Renal cortical epithelial cell (primary cell): Measurements from ENCODE around the gene MXRA7. TPM values are rescaled to one million over a fixed set of nuclear protein-coding genes. Genes with fewer than 3 reads are reported as not detected.
A peak's percentile ranks its signal among the peaks of the same experiment; 100 is the strongest.

Experiments used
- DNase-seq: peaks from one replicate; pipeline ENCODE4 v3.0.0-alpha.2; 2011; ENCODE audit warnings: low read depth
- total RNA-seq: library from RNA; depleted of rRNA; stranded (reverse); fragments of >200 nt; gene quantifications from 2 replicates; pipeline ENCODE4 v1.2.3, GENCODE V29; 2014

MXRA7 gene
- total RNA-seq, 1 donor from 2014 or later, result 286 TPM

DNA sequence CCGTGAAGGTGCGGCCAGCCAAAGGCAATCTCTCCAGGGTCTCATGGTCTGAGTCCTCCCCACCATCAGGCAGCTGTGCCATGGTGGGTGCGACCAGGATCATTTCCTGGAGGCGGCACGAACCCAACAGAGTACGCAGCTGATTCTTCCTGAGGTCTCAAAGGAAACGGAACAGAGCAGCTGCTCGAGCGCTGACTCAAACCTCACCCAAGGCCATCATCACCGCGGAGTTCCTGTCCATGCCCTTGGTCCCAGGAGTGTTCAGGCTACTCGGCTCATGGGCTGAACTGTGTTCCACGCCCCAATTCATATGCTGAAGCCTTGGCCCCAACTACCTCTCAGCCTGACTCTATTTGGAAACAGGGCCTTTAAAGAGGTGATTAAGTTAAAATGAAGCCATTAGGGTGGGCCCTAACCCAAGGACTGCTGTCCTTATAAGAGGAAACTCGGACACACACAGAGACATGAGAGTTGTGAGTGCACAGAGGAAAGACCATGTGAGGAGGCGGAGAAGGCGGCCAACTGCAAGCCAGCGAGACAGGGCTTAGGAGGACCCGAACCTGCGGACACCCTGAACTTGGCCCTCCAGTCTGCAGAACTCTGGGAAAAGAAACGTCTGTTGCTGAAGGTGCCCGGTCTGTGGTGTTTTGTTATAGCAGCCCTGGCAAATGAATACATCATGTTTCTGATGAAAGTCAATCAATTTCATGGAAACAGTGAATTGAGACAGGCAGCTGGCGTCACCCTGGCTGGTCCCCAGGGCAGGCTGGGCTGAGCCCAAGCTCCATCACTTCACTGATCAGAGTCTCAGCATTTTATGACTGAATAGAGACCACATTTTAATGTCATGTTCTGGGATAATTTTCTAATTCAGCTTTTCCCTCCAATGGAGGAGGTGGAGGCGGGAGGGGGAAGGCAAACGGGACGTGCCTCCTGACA is 13.7 kb downstream of the MXRA7 start:
- DNase-seq, result no peak

DNA sequence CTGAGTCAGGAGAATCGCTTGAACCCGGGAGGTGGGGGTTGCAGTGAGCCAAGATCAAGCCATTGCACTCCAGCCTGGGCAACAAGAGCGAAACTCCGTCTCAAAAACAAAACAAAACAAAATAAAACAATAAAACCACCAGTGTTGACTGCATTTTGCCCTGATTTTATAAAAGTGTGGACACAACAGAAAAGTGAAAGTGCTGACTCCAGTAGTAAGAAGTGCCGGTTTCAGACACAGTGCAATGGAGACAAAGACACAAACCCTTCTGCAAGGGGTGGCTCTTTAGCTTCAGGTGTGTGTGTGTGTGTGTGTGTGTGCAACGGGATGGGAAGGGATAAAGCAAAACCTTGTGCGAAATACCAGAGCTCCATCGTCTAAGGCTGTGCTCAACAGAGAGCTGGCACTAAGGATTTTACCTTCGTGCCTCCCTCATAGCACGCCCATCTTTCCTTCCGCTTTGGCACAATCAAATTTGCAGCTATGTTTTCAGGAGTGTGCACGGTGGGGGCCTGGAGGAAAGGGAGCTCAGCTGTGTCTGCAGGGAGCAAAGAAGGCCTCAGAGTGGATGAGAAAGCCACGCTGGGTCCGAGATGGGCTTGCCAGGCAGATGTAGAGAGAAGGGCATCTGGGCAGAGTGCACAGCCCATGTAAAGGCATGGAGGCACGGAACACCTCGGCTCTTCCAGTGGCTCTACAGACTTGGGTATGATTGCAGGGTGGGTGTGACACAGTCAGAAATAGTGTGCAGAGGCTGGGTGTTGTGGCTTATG is 15.5 kb downstream of the MXRA7 start:
- no peak for DNase-seq

DNA sequence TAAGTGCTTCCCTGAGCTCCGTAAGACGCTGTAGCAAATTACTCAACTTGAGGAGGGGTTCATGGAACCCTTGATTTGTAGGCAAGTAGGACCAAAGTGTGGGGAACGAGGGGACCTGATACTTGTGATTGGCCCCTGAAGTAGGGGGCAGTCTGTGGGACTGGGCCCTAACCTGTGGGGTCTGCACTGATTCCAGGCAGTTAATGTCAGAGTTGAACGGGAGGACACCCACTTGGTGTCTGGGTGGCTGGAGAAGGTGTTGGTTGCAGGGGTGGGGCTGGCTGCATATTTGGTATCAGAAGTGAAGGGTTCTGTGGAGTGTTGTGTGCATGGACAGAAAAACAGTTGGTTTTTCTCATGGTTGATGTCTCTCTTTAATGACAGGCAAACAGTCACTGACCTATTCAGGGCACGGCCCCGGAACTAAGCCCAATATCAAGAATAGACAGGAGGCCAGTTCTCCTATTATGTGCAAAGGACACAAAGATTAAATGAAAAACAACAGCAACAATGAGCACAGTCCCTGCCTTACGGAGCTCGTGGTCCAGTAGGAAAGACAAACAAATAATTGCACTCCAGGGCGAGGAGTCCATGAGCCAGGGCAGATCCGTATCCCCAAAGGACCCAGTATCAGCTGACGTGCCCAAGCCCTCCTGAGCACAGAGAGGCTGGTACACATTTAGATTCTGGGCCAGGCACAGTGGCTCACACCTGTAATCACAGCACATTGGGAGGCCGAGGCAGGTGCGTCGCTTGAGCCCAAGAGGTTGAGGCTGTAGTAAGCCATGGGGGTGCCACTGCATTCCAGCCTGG is 19.2 kb downstream of the MXRA7 start:
- DNase-seq, result no peak

DNA sequence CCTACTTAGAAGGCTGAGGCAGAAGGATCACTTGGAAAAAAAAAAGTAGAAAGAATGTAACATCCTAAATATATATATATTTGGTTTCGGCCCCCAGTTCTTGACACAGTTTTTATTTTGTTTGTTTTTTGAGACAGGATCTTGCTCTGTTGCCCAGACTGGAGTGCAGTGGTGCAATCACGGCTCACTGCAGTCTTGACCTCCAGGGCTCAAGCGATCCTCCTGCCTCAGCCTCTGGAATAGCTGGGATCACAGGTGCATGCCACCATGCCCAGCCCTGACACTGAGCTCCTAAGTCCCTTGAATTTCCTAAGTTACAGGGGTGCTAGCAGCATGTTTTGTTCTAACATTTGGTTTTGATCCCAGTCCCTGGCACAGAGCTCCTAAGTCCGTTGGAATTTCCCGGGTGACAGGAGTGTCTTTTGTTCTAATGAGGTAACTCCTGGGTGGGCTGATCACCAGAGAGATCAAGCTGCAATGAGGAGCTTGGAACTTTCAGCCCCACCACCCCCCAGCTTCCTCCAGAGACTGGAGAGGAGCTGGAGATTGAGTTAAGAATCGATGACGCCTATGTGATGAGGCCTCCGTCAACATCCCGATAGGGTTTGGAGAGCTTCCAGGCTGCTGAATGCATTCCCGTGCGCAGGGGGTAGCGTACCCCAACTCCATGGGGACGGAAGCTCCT is 20.0 kb downstream of the MXRA7 start:
- no peak for DNase-seq

DNA sequence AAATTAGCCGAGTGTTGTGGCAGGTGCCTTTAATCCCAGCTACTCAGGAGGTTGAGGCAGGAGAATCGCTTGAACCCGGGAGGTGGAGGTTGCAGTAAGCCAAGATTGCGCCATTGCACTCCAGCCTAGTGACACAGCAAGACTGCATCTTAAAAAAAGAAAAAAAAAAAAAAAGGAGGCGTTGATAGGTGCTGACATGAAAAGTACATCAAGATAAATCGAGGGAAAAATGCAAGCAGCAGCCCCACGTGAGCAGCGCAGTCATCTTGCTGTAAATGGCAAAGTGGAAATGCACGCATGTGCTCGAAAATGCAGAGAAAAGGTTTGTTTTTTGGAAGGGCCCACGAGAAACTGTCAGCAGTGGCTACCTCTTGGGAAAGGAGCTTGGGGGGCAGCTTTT is 20.9 kb downstream of the MXRA7 start:
- DNase-seq, result no peak

DNA sequence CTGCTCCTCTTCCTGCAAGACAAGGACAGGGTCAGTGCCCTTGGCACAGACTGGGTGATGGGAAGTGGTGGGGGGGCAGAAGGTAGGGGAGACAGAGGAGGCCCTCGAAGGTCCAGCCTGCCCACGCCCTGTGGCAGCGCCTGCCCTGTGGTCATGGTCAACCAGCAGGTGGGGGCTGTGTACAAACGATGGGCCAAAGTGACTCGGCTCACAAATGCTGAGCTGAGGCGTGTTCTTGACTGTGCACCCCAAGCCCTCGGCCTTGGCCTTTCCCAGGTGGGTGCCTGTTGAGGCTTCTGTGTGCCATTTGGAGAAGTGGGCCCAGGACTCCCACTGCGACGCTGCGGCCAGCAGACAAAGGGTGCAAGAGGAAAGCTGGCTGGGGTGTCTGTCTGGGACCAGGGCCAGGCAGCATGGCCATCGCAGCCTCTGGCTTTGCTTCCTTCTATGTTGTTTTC is 22.6 kb downstream of the MXRA7 start:
- DNase-seq, result no peak

DNA sequence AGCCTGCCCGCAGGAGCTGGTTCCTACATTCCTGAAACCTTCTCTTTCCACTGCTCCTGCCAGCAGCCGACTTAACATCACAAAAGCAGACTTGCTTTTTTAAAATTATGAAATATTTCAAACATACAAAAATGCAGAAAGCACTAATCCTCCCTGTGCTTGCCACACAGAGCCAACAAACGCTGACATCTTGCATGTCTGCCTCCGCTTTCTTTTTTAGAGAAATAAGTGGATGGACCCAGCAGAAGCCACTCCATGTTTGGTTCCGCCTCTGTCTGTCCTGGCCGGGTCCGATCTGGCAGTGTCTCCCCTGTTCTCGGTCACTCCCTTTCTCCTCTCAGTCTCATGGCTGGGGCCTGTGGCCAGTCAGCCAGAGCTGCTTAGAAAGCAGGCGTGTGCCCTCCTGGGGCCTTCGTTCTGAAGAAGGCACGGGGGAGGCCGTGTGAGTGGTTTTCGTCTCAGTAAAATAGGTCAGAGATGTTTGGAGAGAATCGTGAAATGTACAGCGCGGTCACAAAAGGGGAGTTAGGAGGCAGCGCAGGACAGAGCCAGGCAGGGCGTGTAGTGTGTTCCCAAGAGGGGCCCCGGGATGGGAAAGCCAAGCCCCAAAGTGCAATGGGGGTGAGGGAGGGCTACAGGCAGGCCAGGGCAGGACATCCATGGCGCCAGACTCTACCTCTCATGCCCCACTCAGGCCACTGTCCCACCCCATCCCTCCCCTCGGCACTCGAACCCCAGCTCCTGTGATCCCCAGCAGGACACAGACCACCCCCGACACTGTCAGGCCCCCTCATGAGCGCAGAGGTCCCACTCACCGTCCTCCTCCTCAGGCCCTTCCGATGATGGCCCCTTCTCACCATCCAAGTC is 23.2 kb downstream of the MXRA7 start:
- DNase-seq, result no peak

DNA sequence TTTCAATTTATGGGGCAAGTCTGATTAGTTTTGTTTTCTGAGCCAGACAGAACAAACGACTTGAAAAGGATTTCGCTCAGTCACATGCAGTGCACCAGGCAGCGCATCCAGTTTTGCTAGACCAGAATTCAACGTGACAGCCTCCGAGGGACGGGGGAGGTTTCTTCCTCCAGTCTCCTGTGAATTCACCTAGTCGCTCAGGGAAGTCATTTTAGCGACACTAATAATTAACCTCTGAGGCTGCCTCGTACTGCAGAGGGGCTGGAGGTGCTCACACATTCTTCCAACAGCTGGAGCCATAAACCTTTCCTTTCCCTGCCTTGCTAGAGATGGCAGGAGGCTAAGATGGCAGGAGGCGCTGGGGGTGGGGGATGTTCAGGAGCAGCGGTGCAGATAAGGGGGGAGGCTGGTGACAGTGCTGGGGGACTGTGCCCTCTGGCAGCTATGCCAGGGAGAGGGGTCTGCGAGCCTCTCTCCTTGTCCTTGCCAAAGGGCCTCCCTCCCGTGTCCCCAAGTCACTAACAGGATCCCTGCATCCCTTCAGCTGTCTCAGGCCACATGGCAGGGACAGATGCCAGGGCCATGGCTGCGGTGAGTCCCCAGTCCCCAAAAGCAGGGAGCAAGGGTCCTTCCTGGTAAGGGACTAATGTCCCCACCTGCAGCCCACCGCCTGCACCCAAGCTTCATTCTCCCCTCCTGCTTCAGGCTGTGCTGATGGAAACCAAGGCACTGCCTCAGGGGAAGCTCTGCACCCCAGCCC is 24.0 kb downstream of the MXRA7 start:
- peak; percentile 35 for DNase-seq

DNA sequence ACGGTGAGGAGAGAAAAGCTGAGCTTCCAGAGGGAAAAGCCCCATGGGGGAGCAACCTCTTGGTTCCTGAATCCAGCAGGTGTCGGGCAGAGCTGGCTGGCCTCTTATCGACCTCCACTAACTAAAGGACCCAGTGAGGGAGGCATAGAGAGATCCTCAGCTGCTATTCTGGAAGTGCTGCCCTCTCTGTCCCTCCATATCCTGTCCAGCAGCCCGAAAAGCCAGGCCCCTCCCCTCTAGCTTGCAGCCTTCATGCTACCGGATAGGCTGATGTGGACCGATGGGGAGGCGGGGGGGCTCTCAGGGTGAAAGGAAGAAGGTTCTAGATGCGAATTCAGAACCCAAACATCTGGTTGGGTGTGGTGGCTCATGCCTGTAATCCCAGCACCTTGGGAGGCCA is 24.9 kb downstream of the MXRA7 start:
- no peak for DNase-seq

DNA sequence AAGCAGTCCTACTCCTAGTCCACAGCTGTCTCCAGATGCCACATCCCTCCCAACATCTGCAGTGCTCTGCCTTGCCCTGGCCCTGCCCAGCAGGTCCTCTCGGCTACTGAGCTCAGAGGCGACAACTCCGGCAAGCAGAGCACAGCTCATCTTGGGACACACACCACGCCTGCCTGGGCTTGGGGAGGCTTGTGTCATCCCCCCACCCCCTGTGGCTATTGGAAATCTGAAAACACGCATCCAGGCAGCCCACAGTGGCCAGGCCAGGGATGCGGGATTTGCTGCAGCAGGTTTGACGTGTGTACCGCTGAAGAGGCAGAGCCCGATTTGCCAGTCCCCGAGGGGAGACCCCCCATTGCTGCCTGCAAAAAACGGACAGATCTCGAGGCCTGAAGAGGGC is 25.4 kb downstream of the MXRA7 start:
- DNase-seq, result no peak

DNA sequence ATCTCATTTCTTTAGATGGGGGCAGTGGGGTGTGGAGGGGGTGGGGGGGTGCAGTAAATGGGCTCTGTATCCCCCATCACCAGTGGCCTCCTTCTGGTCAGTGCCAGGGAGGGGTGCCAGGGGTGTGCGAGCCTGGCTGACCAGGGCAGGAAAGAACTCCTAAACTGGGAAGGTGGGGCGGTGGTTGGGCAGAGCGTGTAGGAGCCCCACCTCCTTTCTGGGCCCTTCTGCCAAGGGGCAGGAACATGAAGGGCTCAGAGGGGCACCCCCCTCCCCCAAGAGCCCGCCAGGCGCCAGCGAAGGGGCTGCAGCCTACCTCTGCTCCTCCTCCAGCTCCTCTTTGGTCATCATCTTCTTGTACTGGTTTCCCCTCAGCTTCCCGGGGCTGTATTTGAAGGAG is 26.0 kb downstream of the MXRA7 start:
- no peak for DNase-seq

DNA sequence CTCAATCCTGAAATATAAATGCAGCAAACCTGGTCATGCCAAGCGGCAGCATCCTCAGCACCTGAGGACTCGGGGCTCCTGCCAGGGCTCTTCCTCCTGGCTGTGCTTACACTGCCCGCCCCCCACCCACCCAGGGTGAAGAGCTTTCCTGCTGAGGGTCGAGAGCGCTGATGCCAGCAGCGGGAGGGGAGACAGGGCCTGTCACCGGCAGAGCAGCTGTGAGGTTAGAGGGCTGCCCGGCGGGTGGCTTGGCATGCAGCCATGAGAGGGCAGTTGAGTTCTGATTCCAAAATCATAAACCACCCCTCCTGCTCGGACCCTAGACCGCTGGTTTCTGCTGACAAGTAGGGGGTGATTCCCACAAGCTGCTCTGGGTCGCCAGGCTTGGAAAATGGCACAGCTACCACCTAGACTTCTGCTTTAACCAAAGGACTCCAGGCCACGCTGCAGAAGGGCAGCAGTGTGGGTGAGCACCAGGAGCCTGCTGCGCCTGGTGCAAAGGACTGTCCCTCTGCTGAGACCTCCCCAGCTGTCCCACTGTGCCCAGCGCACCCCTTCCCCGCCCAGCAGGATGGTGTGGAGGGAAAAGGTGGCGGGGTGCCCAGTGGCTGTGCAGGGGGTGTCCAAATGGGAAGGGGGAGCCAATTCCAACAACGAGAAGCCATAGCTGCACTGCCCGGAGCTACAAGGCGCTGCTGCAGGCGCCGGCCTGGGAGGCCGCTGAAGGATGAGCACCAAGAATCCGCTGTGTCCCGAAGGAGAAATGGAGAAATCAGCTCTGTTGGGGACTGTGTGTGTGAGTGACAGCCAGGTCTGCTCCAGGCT is 26.6 kb downstream of the MXRA7 start:
- no peak for DNase-seq

DNA sequence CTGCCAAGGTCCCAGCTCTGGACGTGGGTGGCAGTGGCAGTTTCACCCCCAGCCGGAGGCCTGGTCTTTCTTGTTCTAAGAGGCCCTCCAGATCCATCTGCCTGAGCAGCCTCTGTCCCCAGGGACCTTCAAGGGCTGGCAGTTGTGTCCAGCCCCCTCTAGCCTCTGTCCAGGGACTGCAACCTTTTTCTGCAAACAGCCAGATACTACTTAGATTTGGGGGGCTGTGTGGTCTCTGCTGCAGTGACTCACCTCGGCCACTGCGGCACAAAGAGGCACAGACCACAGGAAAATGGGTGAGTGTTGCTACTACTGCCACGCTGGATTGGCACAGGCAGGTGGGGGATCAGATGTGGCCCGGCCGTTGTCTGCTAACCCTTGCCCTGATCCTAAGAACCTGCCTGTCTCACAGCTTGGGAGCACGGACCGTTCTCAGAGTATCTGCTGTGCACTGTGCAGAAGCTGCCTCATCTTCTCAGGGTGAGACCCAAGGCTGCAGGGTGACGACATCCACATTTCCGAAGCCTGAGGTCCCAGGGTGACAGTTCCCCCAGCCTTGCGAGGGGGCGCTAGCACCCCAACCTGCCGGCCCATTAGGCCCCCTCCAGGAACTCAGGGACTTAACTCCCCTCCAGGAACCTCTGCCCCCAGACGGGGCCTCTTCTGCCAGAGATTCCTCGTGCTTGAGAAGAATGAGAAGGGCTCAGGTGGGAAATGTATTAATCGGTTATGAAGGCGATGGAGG is 27.6 kb downstream of the MXRA7 start:
- no peak for DNase-seq

DNA sequence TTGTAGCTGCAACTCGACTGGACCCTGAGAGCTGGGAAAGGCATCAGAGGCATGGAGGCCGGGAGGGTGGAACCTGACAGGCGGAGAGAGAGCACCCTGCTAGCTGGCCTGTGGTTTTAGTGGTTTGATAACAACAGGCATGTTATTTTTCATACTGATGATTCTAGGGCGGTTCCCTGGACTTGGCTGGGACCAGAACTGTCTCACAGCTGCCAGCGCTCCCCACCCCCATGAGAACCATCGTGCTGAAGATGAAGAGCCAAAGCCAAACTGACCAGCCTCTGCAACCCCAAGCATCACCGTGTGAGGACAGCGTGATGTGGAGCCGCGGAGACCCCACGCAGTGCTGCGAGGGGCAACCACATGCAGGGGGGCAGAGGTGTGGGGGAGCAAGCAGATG is 28.5 kb downstream of the MXRA7 start:
- DNase-seq, result no peak

DNA sequence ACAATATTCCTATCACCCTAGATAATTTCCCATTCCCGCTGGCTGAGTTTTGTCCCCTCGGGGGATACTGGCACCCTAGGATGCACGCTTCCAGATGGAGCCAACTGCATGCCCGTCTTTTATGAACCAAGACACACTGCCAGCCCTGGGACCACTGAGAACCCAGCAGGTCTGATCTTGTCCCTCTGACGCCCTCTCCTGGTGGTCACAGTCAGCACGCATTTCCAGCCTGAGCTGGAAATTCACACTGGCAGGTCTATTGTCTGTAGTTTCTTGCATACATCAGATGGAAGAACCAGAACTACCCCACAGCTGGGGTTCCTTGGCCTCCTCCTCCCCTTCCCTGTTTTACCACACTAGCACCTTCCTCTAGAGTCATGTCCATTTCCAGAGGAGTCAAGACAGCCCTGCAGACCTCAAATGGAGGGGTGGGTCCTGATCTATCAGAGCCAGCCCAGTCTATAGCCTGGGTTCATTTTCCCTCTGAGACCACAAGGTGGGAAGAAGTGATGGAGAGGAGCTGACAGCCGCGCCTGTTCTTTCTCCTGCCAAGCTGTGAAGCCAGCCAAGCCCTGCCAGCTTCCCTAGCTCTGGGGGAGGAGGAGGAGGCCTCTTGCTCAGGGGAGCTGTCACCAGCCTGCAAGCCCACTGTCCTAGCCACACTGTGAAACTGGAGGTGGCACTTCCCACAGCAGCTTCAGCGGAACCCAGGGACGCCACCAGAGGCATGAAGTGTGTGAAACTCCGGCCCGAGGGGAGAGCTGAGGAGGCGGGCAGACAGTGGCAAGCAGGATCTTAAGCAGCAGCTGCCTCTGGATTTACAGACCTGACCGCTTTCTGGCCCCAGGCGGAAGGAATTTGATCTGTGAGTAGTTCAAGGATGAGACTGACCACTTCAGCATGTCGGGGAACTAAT is 29.3 kb downstream of the MXRA7 start:
- peak; percentile 57 for DNase-seq

DNA sequence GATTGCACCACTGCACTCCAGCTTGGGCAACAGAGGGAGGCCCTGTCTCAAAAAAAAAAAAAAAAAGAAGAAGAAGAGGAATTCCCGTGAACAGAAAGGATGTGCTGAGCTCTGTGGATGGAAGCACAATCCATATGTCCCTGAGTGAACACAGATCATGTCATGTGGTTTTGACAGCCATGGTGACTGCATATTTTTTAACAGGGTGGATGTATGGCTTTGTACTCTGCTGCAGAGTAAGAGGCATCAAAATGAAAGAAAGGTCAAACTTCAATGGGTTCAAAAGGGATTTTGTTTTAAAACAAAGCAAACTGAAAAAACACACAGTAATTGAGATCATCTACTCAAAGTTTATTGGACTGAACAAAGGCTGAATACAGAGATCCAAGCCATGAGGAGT is 31.5 kb downstream of the MXRA7 start:
- no peak for DNase-seq

DNA sequence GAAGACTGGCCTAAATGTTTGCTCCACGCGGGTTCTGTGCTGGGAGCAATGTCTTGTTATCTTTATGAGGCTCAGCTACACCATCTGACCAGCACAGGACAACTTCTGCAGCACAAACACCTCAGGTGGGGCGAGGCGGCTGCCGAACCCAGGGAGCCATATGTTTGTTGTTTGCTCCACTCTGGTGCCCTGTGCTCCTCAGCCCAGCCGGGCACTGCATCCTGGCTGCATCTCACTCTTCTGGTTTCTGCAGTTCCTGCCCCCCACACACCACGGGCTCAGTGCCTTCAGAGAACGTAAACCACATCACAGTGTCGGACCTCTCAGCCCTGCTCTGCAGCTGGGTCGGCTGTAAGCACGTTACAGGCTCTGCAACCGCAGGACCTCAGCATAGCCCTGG is 32.4 kb downstream of the MXRA7 start:
- DNase-seq, result no peak
